Uterus (tissue), 2 donors: ENCODE measurements around the gene TMEM150A.

Experiments
- POLR2A ChIP-seq, 2 donors: fragments of 450-650 bp; IDR thresholded peaks; one replicate each; pipeline ENCODE4 v1.6.1; 2016; ENCODE audit warnings: antibody characterized with exemption in 2 of 2, mild to moderate bottlenecking in 1 of 2, moderate library complexity in 1 of 2
- TF ChIP-seq, protein P1 (sequence below), 4 experiments: fragments of 200-600 bp in 2 of 4; fragments of 450-650 bp in 2 of 4; sonication (generic) in 2 of 4; IDR thresholded peaks; one replicate each; pipeline ENCODE4 v1.5.1; 2016 to 2019; ENCODE audit warnings: antibody characterized with exemption in 4 of 4, mild to moderate bottlenecking in 2 of 4, moderate library complexity in 1 of 4

DNA sequence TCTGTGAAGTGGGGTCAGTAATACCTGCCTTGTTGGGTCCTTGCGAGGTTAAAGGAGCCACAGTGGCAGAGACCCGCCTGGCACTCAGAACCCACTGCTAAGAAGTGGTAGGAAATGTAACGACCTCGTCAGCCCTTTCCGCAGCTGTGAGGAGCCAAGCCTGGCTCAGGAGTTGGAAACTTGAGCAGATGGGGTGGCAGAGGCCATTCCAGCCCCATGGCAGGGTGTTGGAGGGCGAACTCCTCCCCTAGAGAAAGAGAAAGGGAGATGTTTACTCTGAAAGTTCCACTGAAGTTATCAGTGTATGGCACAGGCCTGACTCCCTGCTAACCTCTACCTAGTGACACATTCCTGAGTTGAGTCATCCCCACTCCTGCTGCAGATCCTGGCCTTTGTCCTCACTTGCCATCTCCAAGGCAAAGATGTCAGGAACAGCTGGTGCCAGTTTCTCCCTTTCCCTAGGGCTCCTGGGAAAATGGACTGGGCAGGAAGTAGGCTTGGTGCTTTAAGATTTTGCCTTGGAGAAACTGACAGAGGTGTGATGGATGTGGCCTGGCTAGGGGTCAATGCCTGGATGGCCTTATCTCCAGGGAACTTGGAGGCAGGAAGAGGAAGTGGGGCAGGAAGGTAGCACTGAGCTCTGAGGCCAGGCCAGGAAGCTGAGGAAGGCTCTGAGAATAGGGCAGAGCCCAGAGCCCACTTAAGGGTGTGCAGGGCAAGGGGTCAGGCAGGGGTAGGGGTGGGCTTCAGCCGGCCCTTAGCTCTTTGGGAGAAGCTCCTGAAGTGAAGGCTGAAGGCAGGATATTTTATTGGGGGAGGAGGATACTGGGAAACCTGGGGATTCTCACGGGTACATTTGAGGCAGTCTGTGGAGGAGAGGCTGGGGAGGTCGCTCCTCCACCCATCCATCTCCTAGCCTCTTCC lies 17.4 kb downstream of the TMEM150A start:
- TF ChIP-seq, protein P1, sequence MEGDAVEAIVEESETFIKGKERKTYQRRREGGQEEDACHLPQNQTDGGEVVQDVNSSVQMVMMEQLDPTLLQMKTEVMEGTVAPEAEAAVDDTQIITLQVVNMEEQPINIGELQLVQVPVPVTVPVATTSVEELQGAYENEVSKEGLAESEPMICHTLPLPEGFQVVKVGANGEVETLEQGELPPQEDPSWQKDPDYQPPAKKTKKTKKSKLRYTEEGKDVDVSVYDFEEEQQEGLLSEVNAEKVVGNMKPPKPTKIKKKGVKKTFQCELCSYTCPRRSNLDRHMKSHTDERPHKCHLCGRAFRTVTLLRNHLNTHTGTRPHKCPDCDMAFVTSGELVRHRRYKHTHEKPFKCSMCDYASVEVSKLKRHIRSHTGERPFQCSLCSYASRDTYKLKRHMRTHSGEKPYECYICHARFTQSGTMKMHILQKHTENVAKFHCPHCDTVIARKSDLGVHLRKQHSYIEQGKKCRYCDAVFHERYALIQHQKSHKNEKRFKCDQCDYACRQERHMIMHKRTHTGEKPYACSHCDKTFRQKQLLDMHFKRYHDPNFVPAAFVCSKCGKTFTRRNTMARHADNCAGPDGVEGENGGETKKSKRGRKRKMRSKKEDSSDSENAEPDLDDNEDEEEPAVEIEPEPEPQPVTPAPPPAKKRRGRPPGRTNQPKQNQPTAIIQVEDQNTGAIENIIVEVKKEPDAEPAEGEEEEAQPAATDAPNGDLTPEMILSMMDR (IDR thresholded peaks at IDR 0.05), result no peak
- peak in 1 of 2 donors; percentile 13 for TF ChIP-seq POLR2A (IDR thresholded peaks at IDR 0.05)
